Measurements from ENCODE around the gene MOSPD2. TPM values are rescaled to one million over a fixed set of nuclear protein-coding genes. Genes with fewer than 3 reads are reported as not detected.

MOSPD2 gene
- total RNA-seq, 4 donors from 2014 or later: 2.8 to 11.0 (median 3.3) TPM

DNA sequence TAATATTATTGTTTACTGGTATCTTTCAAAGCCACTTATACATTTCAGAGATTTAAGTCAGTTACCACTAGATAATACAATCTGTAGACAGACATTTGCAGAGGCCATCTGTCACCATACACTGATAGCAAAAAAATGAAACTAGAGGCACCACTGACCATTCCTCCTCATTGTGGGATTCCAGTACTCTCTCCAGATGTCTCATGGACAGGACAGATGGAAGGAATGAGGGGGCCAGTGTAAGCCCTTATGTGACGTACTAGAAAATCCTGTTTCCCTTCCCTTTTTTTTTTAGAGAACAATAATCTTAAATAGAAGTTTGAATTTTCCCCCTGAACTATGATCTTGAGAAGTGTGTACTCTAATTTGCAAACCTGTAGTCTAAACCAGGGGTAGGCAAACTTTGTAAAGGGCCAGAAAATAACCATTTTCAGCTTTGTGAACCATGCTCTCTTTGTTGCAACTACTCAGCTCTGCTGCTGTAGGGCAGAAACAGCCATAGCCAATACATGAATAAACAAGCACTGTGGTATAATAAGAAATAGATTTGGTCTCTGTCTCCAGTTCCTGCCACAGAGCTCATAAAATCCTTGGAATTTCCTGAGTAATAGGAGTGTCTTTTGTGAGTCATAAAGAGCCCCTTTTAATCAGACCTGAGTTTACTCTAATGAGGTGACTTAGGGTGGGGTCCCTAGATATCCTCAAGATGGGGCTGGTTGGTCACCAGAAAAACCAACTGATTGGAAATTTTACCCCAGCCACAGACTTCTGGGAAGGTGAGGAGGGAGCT, 90.4 kb downstream of the MOSPD2 start:
- Histone ChIP-seq H3K36me3 (no peaks in the 10 kb centered on the region), H3K27me3 (no peaks in the 10 kb centered on the region), H3K9me3 (no peaks in the 10 kb centered on the region), H3K4me3 (no peak overlapping the region), H3K4me1 (no peaks in the 10 kb centered on the region), H3K27ac (no peak overlapping the region)
- TF ChIP-seq, protein P1, sequence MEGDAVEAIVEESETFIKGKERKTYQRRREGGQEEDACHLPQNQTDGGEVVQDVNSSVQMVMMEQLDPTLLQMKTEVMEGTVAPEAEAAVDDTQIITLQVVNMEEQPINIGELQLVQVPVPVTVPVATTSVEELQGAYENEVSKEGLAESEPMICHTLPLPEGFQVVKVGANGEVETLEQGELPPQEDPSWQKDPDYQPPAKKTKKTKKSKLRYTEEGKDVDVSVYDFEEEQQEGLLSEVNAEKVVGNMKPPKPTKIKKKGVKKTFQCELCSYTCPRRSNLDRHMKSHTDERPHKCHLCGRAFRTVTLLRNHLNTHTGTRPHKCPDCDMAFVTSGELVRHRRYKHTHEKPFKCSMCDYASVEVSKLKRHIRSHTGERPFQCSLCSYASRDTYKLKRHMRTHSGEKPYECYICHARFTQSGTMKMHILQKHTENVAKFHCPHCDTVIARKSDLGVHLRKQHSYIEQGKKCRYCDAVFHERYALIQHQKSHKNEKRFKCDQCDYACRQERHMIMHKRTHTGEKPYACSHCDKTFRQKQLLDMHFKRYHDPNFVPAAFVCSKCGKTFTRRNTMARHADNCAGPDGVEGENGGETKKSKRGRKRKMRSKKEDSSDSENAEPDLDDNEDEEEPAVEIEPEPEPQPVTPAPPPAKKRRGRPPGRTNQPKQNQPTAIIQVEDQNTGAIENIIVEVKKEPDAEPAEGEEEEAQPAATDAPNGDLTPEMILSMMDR (IDR thresholded peaks at IDR 0.05 in 4 of 5, conservative IDR thresholded peaks at IDR 0.05 in 1 of 5): no peak
- no peak for TF ChIP-seq POLR2A (IDR thresholded peaks at IDR 0.05)
- ATAC-seq: no peak
- in situ Hi-C loops (cut with MboI; ENCODE audit: low sequenced_read_pairs in 4 of 4): no loop called here
- intact Hi-C loops (cut with DNase I; ENCODE audit: low total_unique reads): no loop called here
- DNase-seq: no peak

DNA sequence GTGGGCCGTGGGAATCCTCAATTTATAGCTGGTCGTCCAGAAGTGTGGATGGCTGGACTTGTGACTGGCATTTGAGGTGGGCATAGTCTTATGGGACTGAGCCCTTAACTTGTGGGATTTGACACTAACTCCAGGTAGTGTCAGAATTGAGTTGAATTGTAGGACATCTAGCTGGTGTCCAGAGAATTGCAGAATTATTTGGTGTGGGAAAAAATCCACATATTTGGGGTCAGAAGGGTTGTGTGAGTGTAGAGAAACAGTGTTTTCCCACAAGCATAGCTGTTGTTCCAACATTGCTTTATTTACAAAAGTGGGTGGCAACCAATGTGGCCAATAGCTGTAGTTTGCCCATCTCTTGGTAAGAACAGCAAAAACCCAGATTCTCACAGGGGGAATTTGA, 91.3 kb downstream of the MOSPD2 start:
- in situ Hi-C loops (cut with MboI; ENCODE audit: low sequenced_read_pairs in 4 of 4): no loop called here
- Histone ChIP-seq H3K4me1 (no peaks in the 10 kb centered on the region), H3K9me3 (no peaks in the 10 kb centered on the region), H3K4me3 (no peak overlapping the region), H3K36me3 (no peaks in the 10 kb centered on the region), H3K27ac (no peak overlapping the region), H3K27me3 (no peaks in the 10 kb centered on the region)
- TF ChIP-seq, protein P1 (IDR thresholded peaks at IDR 0.05 in 4 of 5, conservative IDR thresholded peaks at IDR 0.05 in 1 of 5): no peak
- TF ChIP-seq POLR2A (IDR thresholded peaks at IDR 0.05): no peak
- DNase-seq (no peak), ATAC-seq (no peak)
- intact Hi-C loops (cut with DNase I; ENCODE audit: low total_unique reads): no loop called here

Other genes with a start within 250 kb of the MOSPD2 start
- under 1 TPM in 3 of 4 donors, not detected in 1; 0.11 to 0.41 (median 0.16) TPM for gene FANCB, start 352 bp upstream of the MOSPD2 start, total RNA-seq

Data from gastrocnemius medialis (tissue), 4 donors.